SIG-M5 treated with dmso at 0.1 percent for 504 hours (cell line): ENCODE data around the gene GMFB.
A peak's percentile ranks its signal among the peaks of the same experiment; 100 is the strongest.

Experiments
- DNase-seq: peaks from one replicate; lab custom pipeline; 2025; ENCODE audit not compliant: unreplicated experiment; lab: John Stamatoyannopoulos, UW

Gene GMFB

GRCh38 chr14:54493293-54493692 lies 4.5 kb upstream of the GMFB start:
- DNase-seq: no peak

- peak; percentile 14 for DNase-seq
These were observed 1.8 kb upstream of the GMFB start for GRCh38 chr14:54490445-54491175.

- no peak for DNase-seq
These were observed 1.1 kb upstream of the GMFB start for GRCh38 chr14:54489731-54490444.

- peak; percentile 44 for DNase-seq
These were observed 521 bp upstream of the GMFB start for GRCh38 chr14:54489318-54489683.

GRCh38 chr14:54488318-54488645 lies 498 bp downstream of the GMFB start:
- DNase-seq: no peak

GRCh38 chr14:54487771-54488170 lies 1.0 kb downstream of the GMFB start:
- DNase-seq: no peak

GRCh38 chr14:54486685-54487084 lies 2.1 kb downstream of the GMFB start:
- no peak for DNase-seq

GRCh38 chr14:54483846-54484245 lies 4.9 kb downstream of the GMFB start:
- DNase-seq: no peak

- DNase-seq: no peak
These were observed 5.6 kb downstream of the GMFB start for GRCh38 chr14:54483073-54483745.

- DNase-seq: no peak
These were observed 7.1 kb downstream of the GMFB start for GRCh38 chr14:54481695-54482094.

GRCh38 chr14:54480830-54481562 lies 7.8 kb downstream of the GMFB start:
- peak; percentile 9 for DNase-seq

- DNase-seq: no peak
These were observed 10.1 kb downstream of the GMFB start for GRCh38 chr14:54478636-54479215.

- no peak for DNase-seq
These were observed 12.9 kb downstream of the GMFB start for GRCh38 chr14:54475911-54476310.

GRCh38 chr14:54475187-54475899 lies 13.4 kb downstream of the GMFB start:
- DNase-seq: no peak

GRCh38 chr14:54474232-54474793 lies 14.5 kb downstream of the GMFB start:
- no peak for DNase-seq

- DNase-seq: no peak
These were observed 16.5 kb downstream of the GMFB start for GRCh38 chr14:54472315-54472714.

- no peak for DNase-seq
These were observed 17.1 kb downstream of the GMFB start for GRCh38 chr14:54471641-54472040.

- no peak for DNase-seq
These were observed 18.1 kb downstream of the GMFB start for GRCh38 chr14:54470701-54471100.

GRCh38 chr14:54467280-54467679 lies 21.5 kb downstream of the GMFB start:
- no peak for DNase-seq

- no peak for DNase-seq
These were observed 23.1 kb downstream of the GMFB start for GRCh38 chr14:54465654-54466053.
